Erythroblast (primary cell): Measurements from ENCODE around the gene SRR.

ENCODE experiments used
- GATA1 ChIP-seq: IDR thresholded peaks from 2 replicates; pipeline ENCODE4 v1.6.1; 2011; ENCODE audit warnings: low read depth, mild to moderate bottlenecking, control low read depth, low read length, moderate library complexity
- POLR2A ChIP-seq: IDR thresholded peaks from 2 replicates; pipeline ENCODE4 v1.6.1; 2011; ENCODE audit warnings: mild to moderate bottlenecking, low read length

DNA sequence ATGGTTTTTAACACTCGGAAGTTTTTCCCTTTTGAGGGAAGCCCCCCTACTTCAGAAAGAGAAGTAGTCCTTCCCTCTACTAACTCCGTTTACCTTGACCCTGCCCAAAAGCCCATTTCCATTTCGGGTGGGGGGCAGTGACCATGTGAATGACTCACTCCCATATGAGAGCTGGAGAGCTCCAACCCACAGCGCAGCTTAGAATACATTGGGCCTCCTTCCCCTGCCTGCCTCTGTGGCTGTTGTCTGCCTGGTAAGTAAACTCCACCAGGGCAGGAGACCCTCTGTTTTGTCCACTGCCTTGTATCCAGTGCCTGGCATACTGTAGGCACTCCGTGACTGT is 34.5 kb downstream of the SRR start:
- TF ChIP-seq POLR2A = no peak
- TF ChIP-seq GATA1 = no peak
